DOHH2 (cell line): ENCODE data around the gene TSPAN14.

Experiments
- CTCF ChIP-seq: fragments of 200-600 bp; sonication (generic); IDR thresholded peaks from one replicate; pipeline ENCODE4 v1.5.1; 2014; ENCODE audit warnings: antibody characterized with exemption, mild to moderate bottlenecking, low read depth, low read length; ENCODE audit not compliant: poor library complexity, severe bottlenecking
- EZH2phosphoT487 ChIP-seq: fragments of 200-600 bp; sonication (generic); IDR thresholded peaks from 2 replicates; pipeline ENCODE4 v1.6.1; 2017; ENCODE audit warnings: borderline replicate concordance, mild to moderate bottlenecking, antibody characterized with exemption, low read length, moderate library complexity, mixed read lengths

DNA sequence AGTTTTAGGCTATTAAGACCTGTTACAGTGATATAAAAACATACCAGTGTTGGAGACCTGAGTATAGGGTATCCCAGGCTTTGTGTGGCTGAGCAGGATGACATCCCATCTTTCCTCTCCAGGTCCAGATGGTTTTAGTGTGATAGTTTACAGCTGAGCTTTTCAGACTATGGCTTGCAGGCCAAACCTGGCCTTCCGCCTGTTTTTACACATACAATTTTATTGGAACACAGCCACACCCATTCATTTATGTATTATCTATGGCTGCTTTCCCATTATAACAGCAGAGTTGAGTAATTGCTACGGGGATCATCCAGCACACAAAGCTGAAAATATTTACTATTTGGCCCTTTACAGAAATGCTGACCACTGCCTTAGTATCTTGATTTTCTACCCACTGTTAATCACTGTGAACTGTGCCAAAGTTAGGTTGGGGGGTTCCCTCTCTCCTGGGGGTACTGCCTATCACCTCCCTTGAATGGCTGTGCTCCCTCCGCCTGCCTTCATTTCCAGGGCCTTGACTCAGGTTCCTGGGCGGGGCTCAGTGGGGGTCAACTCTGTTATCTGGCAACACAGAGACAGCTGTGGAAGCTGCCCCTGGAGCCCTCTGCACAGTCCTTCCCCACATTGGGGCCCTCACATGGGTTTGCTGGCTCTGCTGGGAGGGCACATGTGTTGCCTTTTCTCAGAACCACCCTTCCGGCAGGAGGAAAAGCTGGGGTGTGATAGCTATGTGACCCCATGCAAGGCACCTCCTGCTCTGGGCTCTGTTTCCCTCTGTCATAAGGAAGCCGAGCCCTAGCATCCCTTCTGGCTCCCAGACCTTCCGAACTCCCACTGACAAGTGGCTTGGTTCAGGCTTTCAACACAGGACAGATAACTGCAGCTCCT is 43.3 kb downstream of the TSPAN14 start:
- TF ChIP-seq CTCF (no peak), EZH2phosphoT487 (no peak)
